GM19463 (cell line): ENCODE measurements around the gene BAIAP2L2.
"Not testable (repeated sequence)": the region's sequence is repeated elsewhere in the genome, so short reads cannot be mapped to it uniquely, and the experiment has no call there.

Source experiments
- ATAC-seq: cut with Tn5 transposase; IDR thresholded peaks from one replicate; pipeline ENCODE4 v1.9.1; 2021; ENCODE audit warnings: mild to moderate bottlenecking, moderate library complexity; ENCODE audit not compliant: unreplicated experiment

Gene BAIAP2L2

GRCh38 chr22:38082986-38083710 lies 27.3 kb downstream of the BAIAP2L2 start:
- ATAC-seq: no peak

- no peak for ATAC-seq
Measured at GRCh38 chr22:38081941-38082828, 28.3 kb downstream of the BAIAP2L2 start.

GRCh38 chr22:38081636-38081940 lies 28.9 kb downstream of the BAIAP2L2 start:
- no peak for ATAC-seq

- no peak for ATAC-seq
Measured at GRCh38 chr22:38080850-38081635, 29.4 kb downstream of the BAIAP2L2 start.

- no peak for ATAC-seq
Measured at GRCh38 chr22:38080474-38080849, 30.0 kb downstream of the BAIAP2L2 start.

- ATAC-seq: no peak
Measured at GRCh38 chr22:38079804-38080203, 30.7 kb downstream of the BAIAP2L2 start.

GRCh38 chr22:38079208-38079607 lies 31.3 kb downstream of the BAIAP2L2 start:
- ATAC-seq: not testable (repeated sequence)

GRCh38 chr22:38078046-38078840 lies 32.2 kb downstream of the BAIAP2L2 start:
- ATAC-seq: no peak

GRCh38 chr22:38077595-38077994 lies 32.9 kb downstream of the BAIAP2L2 start:
- ATAC-seq: no peak

GRCh38 chr22:38077096-38077495 lies 33.4 kb downstream of the BAIAP2L2 start:
- ATAC-seq: no peak

GRCh38 chr22:38075961-38076360 lies 34.5 kb downstream of the BAIAP2L2 start:
- ATAC-seq: no peak

GRCh38 chr22:38075105-38075825 lies 35.2 kb downstream of the BAIAP2L2 start:
- ATAC-seq: no peak

- no peak for ATAC-seq
Measured at GRCh38 chr22:38074181-38075104, 36.0 kb downstream of the BAIAP2L2 start.

GRCh38 chr22:38073150-38074130 lies 37.0 kb downstream of the BAIAP2L2 start:
- ATAC-seq: no peak

GRCh38 chr22:38072322-38073149 lies 37.9 kb downstream of the BAIAP2L2 start:
- no peak for ATAC-seq

GRCh38 chr22:38071421-38072321 lies 38.8 kb downstream of the BAIAP2L2 start:
- ATAC-seq: no peak
